GM20000 (cell line): ENCODE results near the gene IFNA4.
A peak's percentile ranks its signal among the peaks of the same experiment; 100 is the strongest.
"Not testable (repeated sequence)": the region's sequence is repeated elsewhere in the genome, so short reads cannot be mapped to it uniquely, and the experiment has no call there.

Experiments used
- DNase-seq: peaks from one replicate; pipeline ENCODE4 v3.0.0; 2012; ENCODE audit warnings: low spot score
- CTCF ChIP-seq: IDR thresholded peaks from 2 replicates; pipeline ENCODE4 v1.5.1; 2012; ENCODE audit warnings: mild to moderate bottlenecking, control low read depth; ENCODE audit errors: extremely low read depth, missing control alignments

IFNA4 gene

GRCh38 chr9:21210311-21210710 is 22.9 kb upstream of the IFNA4 start:
- TF ChIP-seq CTCF: no peak
- no peak for DNase-seq

- DNase-seq: not testable (repeated sequence)
These were observed 19.7 kb upstream of the IFNA4 start, which contains the start of gene IFNA10 for GRCh38 chr9:21207043-21207442. Gene IFNA10 (minus strand): TSS chr9:21207143. CDS start chr9:21207097, 46 bp downstream.

- DNase-seq: no peak
- TF ChIP-seq CTCF: no peak
These were observed 17.8 kb upstream of the IFNA4 start for GRCh38 chr9:21205204-21205603.

GRCh38 chr9:21202105-21202504 is 14.7 kb upstream of the IFNA4 start, which contains the start of gene IFNA7:
Gene IFNA7 (minus strand): TSS chr9:21202205. CDS start chr9:21202165, 40 bp downstream.
- not testable (repeated sequence) for DNase-seq

- peak; percentile 9 for DNase-seq
These were observed 7.7 kb upstream of the IFNA4 start for GRCh38 chr9:21194867-21195776.

GRCh38 chr9:21182810-21183736 is 4.3 kb downstream of the IFNA4 start:
- DNase-seq: not testable (repeated sequence)
- peak; percentile 44 for TF ChIP-seq CTCF

More at GRCh38 chr9:21194867-21195776, 7.7 kb upstream of the IFNA4 start:
- TF ChIP-seq CTCF: peak; percentile 71

- TF ChIP-seq CTCF: no peak
- DNase-seq: no peak
These were observed 12.7 kb downstream of the IFNA4 start for GRCh38 chr9:21174671-21175070.

GRCh38 chr9:21172156-21172555 is 15.2 kb downstream of the IFNA4 start:
- no peak for TF ChIP-seq CTCF
- no peak for DNase-seq
